HepG2 (cell line): ENCODE measurements around the gene UBR4. TPM values are rescaled to one million over a fixed set of nuclear protein-coding genes. Genes with fewer than 3 reads are reported as not detected.

Source experiments
- ATAC-seq: fragments of 200-7000 bp; cut with Tn5 transposase; 3 replicates; pipeline ENCODE4 v1.9.1; 2020; ENCODE audit warnings: mild to moderate bottlenecking, moderate library complexity
- BruUV-seq: library from RNA; stranded (reverse); fragments of 400-500 nt; replicated peaks from 2 replicates; lab custom pipeline; 2021; lab: Mats Ljungman, UMichigan
- CTCF ChIA-PET: fragments of 300-600 bp; formaldehyde crosslinking; extraction: SDS; loops from one replicate; lab custom pipeline; 2021; ENCODE audit warnings: low total read pairs, inconsistent platforms, low intra/inter-chr PET ratio; lab: Yijun Ruan, JAX
- POLR2A ChIA-PET: fragments of 350-600 bp; sonication (Branson Sonifier 250); formaldehyde crosslinking; loops from one replicate; lab custom pipeline; 2020; ENCODE audit warnings: antibody characterized with exemption, inconsistent platforms; lab: Yijun Ruan, JAX
- DNase-seq: peaks from one replicate; pipeline ENCODE4 v3.0.0-alpha.2; 2015; ENCODE audit warnings: low spot score
- FAIRE-seq: peaks from 3 replicates; lab custom pipeline; 2011; peaks lifted over from hg19 to GRCh38; lab: Jason Lieb, UNC
- H2AFZ ChIP-seq: one replicate; pipeline ENCODE4 v1.6.1; 2011; ENCODE audit warnings: low read length, inconsistent platforms
- H3K27ac ChIP-seq: fragments of 300-600 bp; 3 replicates; pipeline ENCODE4 v1.8.0; 2011; ENCODE audit warnings: mixed run types, mild to moderate bottlenecking, mixed read lengths, low read length, inconsistent platforms; ENCODE audit not compliant: insufficient read depth; ENCODE audit errors: extremely low read length
- H3K27me3 ChIP-seq, 2 experiments: fragments of 200-600 bp in 1 of 2; 2 replicates in 1 of 2; 3 replicates in 1 of 2; pipeline versions ENCODE4 v1.6.0 to v1.8.0; 2011; ENCODE audit warnings: low read length in 2 of 2, mild to moderate bottlenecking in 2 of 2, moderate library complexity in 2 of 2, inconsistent platforms in 1 of 2; ENCODE audit not compliant: insufficient read depth in 2 of 2, control insufficient read depth in 1 of 2
- H3K36me3 ChIP-seq, 2 experiments: fragments of 200-600 bp in 1 of 2; replicated peaks in 1 of 2; 2 replicates in 1 of 2; 3 replicates in 1 of 2; pipeline versions ENCODE4 v1.5.1 to v1.8.0; 2011; ENCODE audit warnings: low read length in 2 of 2, inconsistent platforms in 1 of 2; ENCODE audit not compliant: insufficient read depth in 2 of 2, control insufficient read depth in 1 of 2
- H3K4me1 ChIP-seq: 2 replicates; pipeline ENCODE4 v1.5.1; 2012; ENCODE audit warnings: low read length, inconsistent platforms; ENCODE audit not compliant: insufficient read depth
- H3K4me2 ChIP-seq: 2 replicates; pipeline ENCODE4 v1.6.0; 2011; ENCODE audit warnings: low read depth, low read length, inconsistent platforms
- H3K4me3 ChIP-seq, 3 experiments: fragments of 200-600 bp in 1 of 3; sonication (generic), shearing (Covaris generic) in 1 of 3; replicated peaks in 1 of 3; 2 replicates each; pipeline ENCODE4 v1.5.1; 2011 to 2016; ENCODE audit warnings: low read length in 3 of 3, inconsistent platforms in 2 of 3, low read depth in 2 of 3, mild to moderate bottlenecking in 2 of 3, control low read depth in 1 of 3, mixed read lengths in 1 of 3; ENCODE audit not compliant: insufficient read depth in 1 of 3
- H3K79me2 ChIP-seq: one replicate; pipeline ENCODE4 v1.6.1; 2011; ENCODE audit warnings: low read length, inconsistent platforms; ENCODE audit not compliant: insufficient read depth
- H3K9ac ChIP-seq: 2 replicates; pipeline ENCODE4 v1.6.0; 2011; ENCODE audit warnings: mild to moderate bottlenecking, low read depth, low read length, inconsistent platforms; ENCODE audit not compliant: insufficient read depth
- H3K9me3 ChIP-seq: 2 replicates; pipeline ENCODE4 v1.5.1; 2012; ENCODE audit warnings: mild to moderate bottlenecking, low read length
- H4K20me1 ChIP-seq: 2 replicates; pipeline ENCODE4 v1.6.0; 2011; ENCODE audit warnings: inconsistent platforms, mild to moderate bottlenecking, low read length, moderate library complexity; ENCODE audit not compliant: insufficient read depth
- KLF6 ChIP-seq: IDR thresholded peaks from 2 replicates; pipeline ENCODE4 v1.8.0; 2016; ENCODE audit warnings: missing biosample characterization, missing genetic modification reagents
- NFKBIZ ChIP-seq: IDR thresholded peaks from 2 replicates; pipeline ENCODE4 v1.6.1; 2018; ENCODE audit warnings: missing genetic modification reagents, missing compliant biosample characterization
- RAD51 ChIP-seq: fragments of 450-650 bp; IDR thresholded peaks from 2 replicates; pipeline ENCODE4 v1.6.1; 2016; ENCODE audit warnings: borderline replicate concordance
- ZBTB1 ChIP-seq: sonication (generic); formaldehyde crosslinking; IDR thresholded peaks from 2 replicates; pipeline ENCODE4 v1.4.0; 2020; ENCODE audit warnings: missing genetic modification reagents, borderline replicate concordance
- ZKSCAN1 ChIP-seq: fragments of 150-350 bp; IDR thresholded peaks from 2 replicates; pipeline ENCODE4 v1.6.1; 2014; ENCODE audit warnings: low read length
- ZNF883 ChIP-seq: sonication (generic); formaldehyde crosslinking; IDR thresholded peaks from 2 replicates; pipeline ENCODE4 v1.5.1; 2020; ENCODE audit warnings: mild to moderate bottlenecking, missing genetic modification reagents; ENCODE audit errors: not compliant biosample characterization
- WGBS: methylation state at CpG from one replicate; pipeline ENCODE4 v1.1.6; 2017; ENCODE audit warnings: low lambda C conversion rate; 5-methylcytosine and 5-hydroxymethylcytosine counted together
- in situ Hi-C: cut with HindIII; loops from 2 replicates; pipeline ENCODE4 v1.10.0; 2017; ENCODE audit warnings: low pct_unique_long_range_greater_than_20kb; ENCODE audit not compliant: extremely low pct_ligation_motif_present
- intact Hi-C: fragments of 100-400 bp; cut with micrococcal nuclease; formaldehyde crosslinking; loops from one replicate; pipeline ENCODE4 v1.10.0; 2022; ENCODE audit not compliant: unreplicated experiment
- polyA plus RNA-seq, 8 experiments: library from polyadenylated mRNA; depleted of rRNA in 3 of 8; stranded (reverse) in 7 of 8; unstranded in 1 of 8; fragments of >200 nt; fragmentation: Illumina TruSeq in 4 of 8; extraction: Trizol in 4 of 8; gene quantifications; 2 replicates each; pipeline versions ENCODE4 v1.2.1 to v1.2.3, GENCODE V29; 2011 to 2016; ENCODE audit warnings: low read depth in 4 of 8, missing spikeins in 1 of 8, mixed read lengths in 1 of 8; ENCODE audit not compliant: insufficient read depth in 1 of 8
- total RNA-seq, 5 experiments: library from RNA; depleted of rRNA; stranded (reverse); fragments of >200 nt; fragmentation: Illumina TruSeq; extraction: Trizol; gene quantifications; 2 replicates each; pipeline ENCODE4 v1.2.3, GENCODE V29; 2016; ENCODE audit warnings: low read depth in 1 of 5

Gene UBR4
- total and polyA plus RNA-seq, 2 of the 13 experiments (the other 11 are each of a cell fraction or from before 2014, with no cell fraction given), result 59.1 to 106 TPM

DNA sequence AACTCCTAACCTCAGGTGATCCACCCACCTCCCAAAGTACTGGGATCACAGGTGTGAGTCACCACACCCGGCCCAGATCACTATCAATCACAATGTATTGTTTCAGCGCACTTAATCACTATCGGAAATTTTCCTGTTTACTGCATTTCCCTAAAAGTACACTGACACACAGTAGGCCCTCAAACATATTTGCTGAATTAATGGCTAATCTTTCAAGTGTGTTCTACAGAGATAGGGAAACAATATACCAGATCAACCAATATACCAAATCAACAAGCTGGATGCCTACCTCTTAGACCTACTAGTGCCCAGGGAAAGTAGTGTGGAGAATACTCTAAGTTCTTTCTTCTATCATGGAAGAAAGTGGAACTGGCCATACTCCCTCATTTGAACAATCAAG is 17.1 kb downstream of the UBR4 start:
- Histone ChIP-seq H3K27me3 (no peaks in the 10 kb centered on the region), H3K4me2 (no peak overlapping the region), H2AFZ (no peak overlapping the region), H3K4me1 (no peaks in the 10 kb centered on the region), H3K4me3 (no peak overlapping the region), H3K9ac (no peak overlapping the region), H3K36me3 (peaks cover 32 to 85% of the 10 kb centered on the region in 2 experiments), H3K79me2 (no peaks in the 10 kb centered on the region), H3K27ac (no peak overlapping the region), H4K20me1 (no peaks in the 10 kb centered on the region), H3K9me3 (no peaks in the 10 kb centered on the region)
- no peak for DNase-seq
- no peak for FAIRE-seq
- WGBS, result 97% methylated on average over 3 of the region's 3 CpGs
- TF ChIP-seq KLF6 (CRISPR knock-in tag), result no peak
- peak; percentile 56; the same call in 1 of the 2 replicates for TF ChIP-seq ZKSCAN1
- no peak for TF ChIP-seq RAD51
- no peak for TF ChIP-seq ZBTB1 (CRISPR knock-in tag)
- ATAC-seq, result no peak
- BruUV-seq, result no TSS peak
- intact Hi-C loops (no loop called here), in situ Hi-C loops (no loop called here)
- POLR2A ChIA-PET, result no interaction called here
- CTCF ChIA-PET, result no interaction called here

DNA sequence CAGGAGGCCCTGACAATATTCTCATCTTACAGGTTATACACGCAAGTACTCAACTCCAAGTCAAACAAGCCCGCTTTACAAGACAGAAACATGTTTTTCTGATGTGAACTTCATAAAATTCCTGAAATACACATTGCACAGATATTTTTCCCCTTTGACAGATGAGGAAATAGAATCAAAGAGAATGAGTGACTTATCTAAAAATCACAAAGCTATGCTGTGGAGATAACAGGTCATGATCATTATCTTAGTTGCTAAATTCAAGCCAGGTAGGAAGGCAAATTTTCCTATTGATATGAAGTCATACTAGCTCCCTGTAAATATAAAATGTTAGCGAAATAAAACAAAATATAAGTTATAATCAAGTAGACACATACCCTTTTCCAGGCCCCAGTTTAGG is 18.3 kb downstream of the UBR4 start:
- Histone ChIP-seq H3K79me2 (no peaks in the 10 kb centered on the region), H3K4me2 (no peak overlapping the region), H3K27ac (no peak overlapping the region), H3K4me3 (no peak overlapping the region), H4K20me1 (no peaks in the 10 kb centered on the region), H3K36me3 (peaks cover 34 to 81% of the 10 kb centered on the region in 2 experiments), H3K4me1 (no peaks in the 10 kb centered on the region), H3K9ac (no peak overlapping the region), H2AFZ (no peak overlapping the region), H3K9me3 (no peaks in the 10 kb centered on the region), H3K27me3 (no peaks in the 10 kb centered on the region)
- FAIRE-seq (no peak), DNase-seq (no peak), ATAC-seq (no peak)
- CTCF ChIA-PET, result no interaction called here
- in situ Hi-C loops (no loop called here), intact Hi-C loops (no loop called here)
- POLR2A ChIA-PET, result no interaction called here
- WGBS, result 100% methylated on average over 3 of the region's 3 CpGs
- no TSS peak for BruUV-seq
- no peak for TF ChIP-seq NFKBIZ (CRISPR knock-in tag)
- no peak for TF ChIP-seq ZNF883 (CRISPR knock-in tag)
